ENCODE results near the gene TBCEL. TPM values are rescaled to one million over a fixed set of nuclear protein-coding genes. Genes with fewer than 3 reads are reported as not detected.
A peak's percentile ranks its signal among the peaks of the same experiment; 100 is the strongest.

Gene TBCEL
- total and polyA plus RNA-seq, 12 donors = 3.9 to 39.9 (median 28.8) TPM

GRCh38 chr11:121129362-121130340, 105.7 kb downstream of the TBCEL start:
- intact Hi-C loops (cut with DNase I) = no loop called here
- peak in 1 of 8 donors; percentile 29 for ATAC-seq
- Histone ChIP-seq H3K27me3 (no peaks in the 10 kb centered on the region), H3K27ac (no peak overlapping the region), H3K9me3 (no peaks in the 10 kb centered on the region), H3K4me3 (no peak overlapping the region), H3K36me3 (no peaks in the 10 kb centered on the region), H3K4me1 (peaks cover 0 to 3% (median 1%) of the 10 kb centered on the region in 9 donors)
- no peak for DNase-seq
- no peak for TF ChIP-seq CTCF (IDR thresholded peaks at IDR 0.05)
- WGBS, 2 donors = 82 to 83% methylated on average over 29 of the region's 29 CpGs

GRCh38 chr11:121131656-121132055, 107.8 kb downstream of the TBCEL start:
- Histone ChIP-seq H3K27me3 (no peaks in the 10 kb centered on the region), H3K9me3 (no peaks in the 10 kb centered on the region), H3K27ac (no peak overlapping the region), H3K4me3 (no peak overlapping the region), H3K4me1 (peaks cover 0 to 14% (median 6%) of the 10 kb centered on the region in 9 donors), H3K36me3 (no peaks in the 10 kb centered on the region)
- TF ChIP-seq CTCF (IDR thresholded peaks at IDR 0.05) = no peak
- ATAC-seq (no peak), DNase-seq (no peak)
- WGBS, 2 donors = 79 to 88% methylated on average over 6 of the region's 6 CpGs
- intact Hi-C loops (cut with DNase I) = no loop called here

GRCh38 chr11:121132211-121132976, 108.5 kb downstream of the TBCEL start:
- Histone ChIP-seq H3K4me1 (peaks cover 0 to 14% (median 6%) of the 10 kb centered on the region in 9 donors), H3K27me3 (no peaks in the 10 kb centered on the region), H3K4me3 (no peak overlapping the region), H3K27ac (no peak overlapping the region), H3K36me3 (no peaks in the 10 kb centered on the region), H3K9me3 (no peaks in the 10 kb centered on the region)
- WGBS, 2 donors = 79 to 90% methylated on average over 13 of the region's 13 CpGs
- TF ChIP-seq CTCF (IDR thresholded peaks at IDR 0.05) = no peak
- intact Hi-C loops (cut with DNase I) = no loop called here
- DNase-seq (no peak), ATAC-seq (no peak)

- Histone ChIP-seq H3K27ac (peak overlapping the region in 3 of 10 donors; percentile 15 to 49 (median 18)), H3K36me3 (no peaks in the 10 kb centered on the region), H3K4me1 (peaks cover 0 to 14% (median 6%) of the 10 kb centered on the region in 9 donors), H3K4me3 (no peak overlapping the region), H3K9me3 (no peaks in the 10 kb centered on the region), H3K27me3 (no peaks in the 10 kb centered on the region)
- DNase-seq = no peak
- peak in 7 of 8 donors; percentile 16 to 87 (median 59) for ATAC-seq
- intact Hi-C loops (cut with DNase I) = no loop called here
- TF ChIP-seq CTCF (IDR thresholded peaks at IDR 0.05) = no peak
- WGBS, 2 donors = 30 to 36% methylated on average over 10 of the region's 10 CpGs
These were observed 110.9 kb downstream of the TBCEL start for GRCh38 chr11:121134741-121135312.
